Measurements from ENCODE around the gene S100A2. TPM values are rescaled to one million over a fixed set of nuclear protein-coding genes. Genes with fewer than 3 reads are reported as not detected.

S100A2 gene
- total RNA-seq, 4 donors from 2014 or later = 14.7 TPM; not detected in 3

DNA sequence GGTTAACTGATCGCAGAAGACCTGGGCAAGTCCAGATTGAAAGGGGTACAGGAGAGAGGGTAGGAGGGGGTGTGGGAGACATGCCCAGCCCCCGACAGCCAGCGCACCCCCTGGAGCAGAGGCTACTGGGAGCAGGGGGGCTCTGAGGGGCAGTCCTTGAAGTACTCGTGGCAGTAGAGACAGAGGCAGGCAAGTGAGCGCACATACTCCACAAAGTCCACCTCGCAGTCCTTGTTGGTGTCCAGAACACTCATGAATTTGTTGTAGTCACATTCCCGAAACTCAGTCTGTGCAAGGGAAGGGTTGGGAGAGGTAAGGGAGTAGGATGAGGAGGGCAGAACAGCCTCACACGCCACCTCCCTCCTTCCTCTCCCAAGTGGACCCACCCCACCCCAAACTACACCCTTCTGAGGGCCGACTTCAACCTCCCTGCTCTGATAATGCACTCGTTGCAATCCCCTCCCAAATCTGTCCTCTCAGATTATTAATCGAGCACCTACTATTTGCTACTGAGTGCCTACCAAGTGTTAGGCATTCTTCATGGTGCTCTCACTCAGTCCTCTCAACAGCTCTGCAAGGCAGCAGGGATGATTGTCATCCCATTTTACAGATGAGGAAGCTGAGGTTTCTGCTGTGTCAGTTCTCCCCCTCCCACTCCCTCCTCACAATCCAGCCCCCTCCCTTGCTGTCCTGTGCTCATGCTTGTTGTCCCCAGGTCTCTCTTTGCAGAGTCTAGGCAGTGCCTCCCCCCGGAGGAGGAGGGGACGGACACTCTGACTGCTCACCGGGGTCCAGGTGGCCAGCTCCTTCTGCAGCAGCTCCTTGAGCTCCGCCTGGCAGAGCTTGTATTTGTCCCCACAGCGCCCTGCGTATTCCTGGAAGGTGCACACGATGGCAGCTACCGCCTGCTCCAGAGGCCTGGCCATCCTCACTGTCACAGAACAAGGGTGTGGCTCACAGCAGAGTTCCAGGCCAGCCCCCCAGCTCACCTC, 17.8 kb downstream of the S100A2 start:
- H3K9me3 ChIP-seq = no peaks in the 10 kb centered on the region
- H3K4me1 ChIP-seq = peaks cover 30 to 64% of the 10 kb centered on the region in 2 donors
- no peak overlapping the region for H3K4me3 ChIP-seq
- no peak for ATAC-seq
- no peaks in the 10 kb centered on the region for H3K36me3 ChIP-seq
- no peaks in the 10 kb centered on the region for H3K27me3 ChIP-seq
- TF ChIP-seq, protein P1, sequence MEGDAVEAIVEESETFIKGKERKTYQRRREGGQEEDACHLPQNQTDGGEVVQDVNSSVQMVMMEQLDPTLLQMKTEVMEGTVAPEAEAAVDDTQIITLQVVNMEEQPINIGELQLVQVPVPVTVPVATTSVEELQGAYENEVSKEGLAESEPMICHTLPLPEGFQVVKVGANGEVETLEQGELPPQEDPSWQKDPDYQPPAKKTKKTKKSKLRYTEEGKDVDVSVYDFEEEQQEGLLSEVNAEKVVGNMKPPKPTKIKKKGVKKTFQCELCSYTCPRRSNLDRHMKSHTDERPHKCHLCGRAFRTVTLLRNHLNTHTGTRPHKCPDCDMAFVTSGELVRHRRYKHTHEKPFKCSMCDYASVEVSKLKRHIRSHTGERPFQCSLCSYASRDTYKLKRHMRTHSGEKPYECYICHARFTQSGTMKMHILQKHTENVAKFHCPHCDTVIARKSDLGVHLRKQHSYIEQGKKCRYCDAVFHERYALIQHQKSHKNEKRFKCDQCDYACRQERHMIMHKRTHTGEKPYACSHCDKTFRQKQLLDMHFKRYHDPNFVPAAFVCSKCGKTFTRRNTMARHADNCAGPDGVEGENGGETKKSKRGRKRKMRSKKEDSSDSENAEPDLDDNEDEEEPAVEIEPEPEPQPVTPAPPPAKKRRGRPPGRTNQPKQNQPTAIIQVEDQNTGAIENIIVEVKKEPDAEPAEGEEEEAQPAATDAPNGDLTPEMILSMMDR (IDR thresholded peaks at IDR 0.05 in 4 of 5, conservative IDR thresholded peaks at IDR 0.05 in 1 of 5) = no peak
- no peak for TF ChIP-seq POLR2A (IDR thresholded peaks at IDR 0.05)
- H3K27ac ChIP-seq = peak overlapping the region in 1 of 4 donors; percentile 81
- intact Hi-C loops (cut with DNase I; ENCODE audit: low total_unique reads) = no loop called here
- DNase-seq = no peak
- in situ Hi-C loops (cut with MboI; ENCODE audit: low sequenced_read_pairs in 4 of 4) = loop anchor here in 1 of 4 donors (25.0 kb wide), 1 partner anchor 439 kb away; the partner anchor contains the start of genes JTB, RAB13 and RPS27

DNA sequence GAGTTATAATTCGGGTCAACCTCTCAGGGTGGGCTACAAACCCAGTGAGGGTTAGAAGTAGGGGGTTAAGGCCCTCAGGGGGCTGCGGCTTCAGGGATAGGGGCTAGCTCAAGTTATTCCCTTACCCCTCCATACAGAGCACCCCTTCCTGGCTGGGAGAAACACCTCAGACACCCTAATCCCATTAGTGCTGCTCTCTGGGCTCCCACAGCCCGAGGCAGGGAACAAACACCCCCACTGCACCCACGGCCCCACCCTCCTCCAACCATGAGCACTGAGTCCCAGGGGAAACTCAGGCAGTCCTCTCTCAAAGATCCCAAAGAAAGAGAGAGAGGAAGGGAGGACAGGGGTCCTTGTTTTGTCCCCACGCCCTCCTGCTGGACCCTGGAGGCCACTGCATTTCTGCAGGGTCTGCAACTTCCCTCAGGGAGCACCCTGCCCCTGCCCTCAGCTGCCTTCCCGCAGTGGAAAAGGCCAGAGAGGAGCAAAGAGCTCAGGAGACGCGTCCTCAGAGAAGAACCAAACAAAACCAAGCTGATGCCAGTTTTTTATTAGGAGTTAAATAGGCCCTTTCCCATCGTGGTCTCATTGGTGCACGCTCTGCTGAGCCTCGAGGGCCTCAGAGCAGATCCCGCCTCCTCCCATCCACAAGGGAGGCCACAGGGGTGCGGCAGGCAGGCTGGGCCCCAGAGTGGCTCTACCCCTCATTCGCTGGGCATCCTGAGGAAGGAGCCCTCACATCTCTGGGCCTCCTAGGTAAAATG, 18.7 kb downstream of the S100A2 start:
- in situ Hi-C loops (cut with MboI; ENCODE audit: low sequenced_read_pairs in 4 of 4) = loop anchor here in 1 of 4 donors (25.0 kb wide), 1 partner anchor 440 kb away; the partner anchor contains the start of genes JTB, RAB13 and RPS27

GRCh38 chr1:153546371-153546770, 19.3 kb downstream of the S100A2 start:
- Histone ChIP-seq H3K27ac (peak overlapping the region; percentile 63 to 81 (median 72)), H3K36me3 (no peaks in the 10 kb centered on the region), H3K4me3 (peak overlapping the region in 1 of 4 donors; percentile 48), H3K4me1 (peaks cover 30 to 64% of the 10 kb centered on the region in 2 donors), H3K27me3 (no peaks in the 10 kb centered on the region), H3K9me3 (no peaks in the 10 kb centered on the region)
- DNase-seq = no peak
- in situ Hi-C loops (cut with MboI; ENCODE audit: low sequenced_read_pairs in 4 of 4) (loop anchor here in 1 of 4 donors (25.0 kb wide), 1 partner anchor 441 kb away; the partner anchor contains the start of genes JTB, RAB13 and RPS27), intact Hi-C loops (cut with DNase I; ENCODE audit: low total_unique reads) (no loop called here)
- TF ChIP-seq POLR2A (IDR thresholded peaks at IDR 0.05) = no peak
- TF ChIP-seq, protein P1 (IDR thresholded peaks at IDR 0.05 in 4 of 5, conservative IDR thresholded peaks at IDR 0.05 in 1 of 5) = no peak
- ATAC-seq = no peak

More for the DNA sequence above, 18.7 kb downstream of the S100A2 start:
- no peaks in the 10 kb centered on the region for H3K27me3 ChIP-seq
- no peak for DNase-seq
- peak overlapping the region in 3 of 4 donors; percentile 64 to 81 (median 81) for H3K27ac ChIP-seq
- H3K4me3 ChIP-seq = peak overlapping the region in 1 of 4 donors; percentile 48
- intact Hi-C loops (cut with DNase I; ENCODE audit: low total_unique reads) = no loop called here
- no peaks in the 10 kb centered on the region for H3K9me3 ChIP-seq
- ATAC-seq = no peak
- TF ChIP-seq, protein P1 (IDR thresholded peaks at IDR 0.05 in 4 of 5, conservative IDR thresholded peaks at IDR 0.05 in 1 of 5) = no peak
- TF ChIP-seq POLR2A (IDR thresholded peaks at IDR 0.05) = no peak
- H3K36me3 ChIP-seq = no peaks in the 10 kb centered on the region
- H3K4me1 ChIP-seq = peaks cover 30 to 64% of the 10 kb centered on the region in 2 donors
